MM.1S (cell line): ENCODE data around the gene FETUB.

Experiments used
- CTCF ChIP-seq: fragments of 300-600 bp; sonication (generic); IDR thresholded peaks from 2 replicates; pipeline ENCODE4 v1.5.1; 2016; ENCODE audit warnings: antibody characterized with exemption, low read length, mixed read lengths
- EZH2 ChIP-seq: fragments of 300-600 bp; sonication (generic); optimal IDR thresholded peaks from 2 replicates; pipeline ENCODE3; 2017; ENCODE audit warnings: low read depth, mild to moderate bottlenecking, antibody characterized with exemption, low read length, mixed read lengths
- EZH2phosphoT487 ChIP-seq: fragments of 300-600 bp; sonication (generic); IDR thresholded peaks from 2 replicates; pipeline ENCODE4 v1.6.1; 2018; ENCODE audit warnings: antibody characterized with exemption, low read length

GRCh38 chr3:186598794-186599141 is 41.4 kb upstream of the FETUB start:
- TF ChIP-seq CTCF, result no peak
- TF ChIP-seq EZH2, result no peak
- no peak for TF ChIP-seq EZH2phosphoT487
